Measurements from ENCODE around the gene DENND11.
A peak's percentile ranks its signal among the peaks of the same experiment; 100 is the strongest.

The DENND11 gene

DNA sequence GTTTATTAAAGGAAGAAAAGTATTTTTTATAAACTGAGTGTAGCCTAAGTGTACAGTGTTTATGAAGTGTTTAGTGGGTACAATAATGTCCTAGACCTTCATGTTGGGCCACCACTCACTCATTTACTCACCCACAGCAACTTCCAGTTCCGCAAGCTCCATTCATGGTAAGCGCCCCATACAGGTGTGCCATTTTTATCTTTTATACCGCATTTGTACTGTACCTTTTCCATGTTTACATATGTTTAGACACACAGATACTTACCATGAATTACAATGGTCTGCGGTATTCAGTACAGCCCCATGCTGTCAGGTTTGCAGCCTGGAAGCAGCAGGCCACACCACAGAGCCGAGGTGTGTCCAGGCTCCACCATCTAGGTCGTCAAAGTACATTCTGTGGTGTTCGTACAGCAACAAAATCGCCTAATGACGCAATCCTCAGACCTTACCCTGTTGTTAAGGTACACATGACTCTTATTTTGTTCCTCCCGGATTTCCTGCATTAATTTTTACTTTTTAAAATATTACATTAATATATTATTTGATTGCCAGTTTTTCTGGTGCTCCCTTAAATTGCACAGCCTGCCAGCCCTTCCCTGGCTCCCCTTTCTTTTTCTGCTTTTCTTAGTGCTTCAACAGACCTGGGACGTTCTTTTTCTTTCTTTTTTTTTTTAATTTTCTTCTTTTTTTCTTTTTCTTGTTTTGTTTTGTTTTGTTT is 35.3 kb upstream of the DENND11 start:
- no peak for TF ChIP-seq ZFX (IDR thresholded peaks at IDR 0.05; ENCODE audit: borderline replicate concordance)
- TF ChIP-seq, protein P1, sequence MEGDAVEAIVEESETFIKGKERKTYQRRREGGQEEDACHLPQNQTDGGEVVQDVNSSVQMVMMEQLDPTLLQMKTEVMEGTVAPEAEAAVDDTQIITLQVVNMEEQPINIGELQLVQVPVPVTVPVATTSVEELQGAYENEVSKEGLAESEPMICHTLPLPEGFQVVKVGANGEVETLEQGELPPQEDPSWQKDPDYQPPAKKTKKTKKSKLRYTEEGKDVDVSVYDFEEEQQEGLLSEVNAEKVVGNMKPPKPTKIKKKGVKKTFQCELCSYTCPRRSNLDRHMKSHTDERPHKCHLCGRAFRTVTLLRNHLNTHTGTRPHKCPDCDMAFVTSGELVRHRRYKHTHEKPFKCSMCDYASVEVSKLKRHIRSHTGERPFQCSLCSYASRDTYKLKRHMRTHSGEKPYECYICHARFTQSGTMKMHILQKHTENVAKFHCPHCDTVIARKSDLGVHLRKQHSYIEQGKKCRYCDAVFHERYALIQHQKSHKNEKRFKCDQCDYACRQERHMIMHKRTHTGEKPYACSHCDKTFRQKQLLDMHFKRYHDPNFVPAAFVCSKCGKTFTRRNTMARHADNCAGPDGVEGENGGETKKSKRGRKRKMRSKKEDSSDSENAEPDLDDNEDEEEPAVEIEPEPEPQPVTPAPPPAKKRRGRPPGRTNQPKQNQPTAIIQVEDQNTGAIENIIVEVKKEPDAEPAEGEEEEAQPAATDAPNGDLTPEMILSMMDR (IDR thresholded peaks at IDR 0.05) = no peak
- peak overlapping the region; percentile 85 for H3K27ac ChIP-seq

GRCh38 chr7:141731476-141732149 is 29.6 kb upstream of the DENND11 start:
- H3K27ac ChIP-seq = no peak overlapping the region
- TF ChIP-seq, protein P1 (IDR thresholded peaks at IDR 0.05) = no peak
- TF ChIP-seq ZFX (IDR thresholded peaks at IDR 0.05; ENCODE audit: borderline replicate concordance) = no peak

DNA sequence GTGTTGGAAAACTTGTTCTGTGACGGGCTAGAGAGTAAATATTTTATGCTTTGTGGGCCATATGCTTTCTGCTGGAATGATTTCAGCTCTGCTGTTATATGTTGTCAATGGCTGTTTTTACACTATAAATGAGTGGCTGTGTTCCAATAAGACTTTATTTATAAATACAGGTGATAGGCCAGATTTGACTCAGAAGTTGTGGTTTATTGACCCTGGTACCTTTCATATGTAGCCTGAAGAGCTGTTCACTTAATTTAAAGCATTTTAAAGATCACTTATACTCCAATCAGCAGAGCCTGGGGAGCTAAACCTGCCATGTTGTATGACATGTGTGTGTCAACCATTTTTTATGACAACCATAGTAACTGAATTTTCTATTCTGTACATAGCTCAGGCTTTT is 27.1 kb upstream of the DENND11 start:
- no peak overlapping the region for H3K27ac ChIP-seq
- TF ChIP-seq ZFX (IDR thresholded peaks at IDR 0.05; ENCODE audit: borderline replicate concordance) = no peak
- TF ChIP-seq, protein P1 (IDR thresholded peaks at IDR 0.05) = no peak

GRCh38 chr7:141722529-141722928 is 20.6 kb upstream of the DENND11 start:
- TF ChIP-seq ZFX (IDR thresholded peaks at IDR 0.05; ENCODE audit: borderline replicate concordance) = no peak
- TF ChIP-seq, protein P1 (IDR thresholded peaks at IDR 0.05) = no peak

DNA sequence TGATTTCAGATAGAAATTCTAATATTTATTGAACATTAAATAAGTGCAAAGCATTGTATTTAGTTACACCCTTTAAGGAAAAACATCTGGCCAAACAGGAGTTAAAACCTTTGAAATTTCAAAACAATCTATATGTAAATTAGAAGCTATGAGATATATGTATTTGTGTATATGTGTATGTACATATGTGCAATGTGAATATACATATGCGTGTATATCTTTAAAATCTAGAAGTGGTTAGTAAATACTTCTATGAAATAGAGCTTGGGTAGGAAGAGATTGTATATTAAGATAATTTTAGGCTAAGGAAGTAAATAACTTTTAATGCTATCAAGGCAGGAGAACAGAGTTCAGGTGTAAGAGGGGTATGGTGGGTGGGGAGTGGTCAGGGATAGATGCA is 15.5 kb upstream of the DENND11 start:
- no peak overlapping the region for H3K27ac ChIP-seq
- TF ChIP-seq, protein P1 (IDR thresholded peaks at IDR 0.05) = no peak
- no peak for TF ChIP-seq ZFX (IDR thresholded peaks at IDR 0.05; ENCODE audit: borderline replicate concordance)

More at GRCh38 chr7:141722529-141722928, 20.6 kb upstream of the DENND11 start:
- no peak overlapping the region for H3K27ac ChIP-seq

GRCh38 chr7:141715794-141716689 is 14.1 kb upstream of the DENND11 start:
- H3K27ac ChIP-seq = no peak overlapping the region
- no peak for TF ChIP-seq ZFX (IDR thresholded peaks at IDR 0.05; ENCODE audit: borderline replicate concordance)
- TF ChIP-seq, protein P1 (IDR thresholded peaks at IDR 0.05) = no peak
